GM23338 (cell line): ENCODE data around the gene DPY19L3.

ENCODE experiments used
- CTCF ChIP-seq, 2 experiments: fragments of 200-600 bp in 1 of 2; sonication (generic) in 1 of 2; conservative IDR thresholded peaks; 2 replicates each; pipeline versions ENCODE4 v1.5.1 to v1.6.1; 2016 to 2017; ENCODE audit warnings: antibody characterized with exemption in 2 of 2, low read depth in 2 of 2, mild to moderate bottlenecking in 2 of 2, moderate library complexity in 1 of 2
- EZH2 ChIP-seq: fragments of 200-600 bp; sonication (generic); IDR thresholded peaks from one replicate; pipeline ENCODE4 v1.8.0; 2017; ENCODE audit warnings: antibody characterized with exemption, mild to moderate bottlenecking, low read depth; ENCODE audit not compliant: unreplicated experiment
- JUNB ChIP-seq: IDR thresholded peaks from one replicate; pipeline ENCODE4 v1.6.1; 2016; ENCODE audit warnings: antibody characterized with exemption; ENCODE audit not compliant: unreplicated experiment
- POLR2AphosphoS5 ChIP-seq: IDR thresholded peaks from 2 replicates; pipeline ENCODE4 v1.6.1; 2016; ENCODE audit warnings: antibody characterized with exemption, low read depth
- REST ChIP-seq: IDR thresholded peaks from one replicate; pipeline ENCODE4 v1.6.1; 2018; ENCODE audit warnings: antibody characterized with exemption; ENCODE audit not compliant: unreplicated experiment
- STAT1 ChIP-seq: IDR thresholded peaks from one replicate; pipeline ENCODE4 v1.6.1; 2016; ENCODE audit warnings: antibody characterized with exemption; ENCODE audit not compliant: unreplicated experiment

GRCh38 chr19:32522967-32523366, 117.4 kb downstream of the DPY19L3 start:
- TF ChIP-seq CTCF (conservative IDR thresholded peaks at IDR 0.05; ENCODE audit: low read depth in 2 of 2) (no peak), POLR2AphosphoS5 (no peak), EZH2 (no peak), STAT1 (no peak), JUNB (no peak), REST (no peak)
